Retinal pigment epithelial cell (primary cell): ENCODE data around the gene XRRA1.

Experiments used
- DNase-seq: peaks from one replicate; pipeline ENCODE4 v3.0.0-alpha.2; 2010; ENCODE audit warnings: low read depth
- H3K4me3 ChIP-seq: 2 replicates; pipeline ENCODE4 v1.5.1; 2011; ENCODE audit warnings: mild to moderate bottlenecking, low read length, control low read depth, moderate library complexity
- TF ChIP-seq, protein P1 (sequence below): conservative IDR thresholded peaks from 2 replicates; pipeline ENCODE4 v1.5.1; 2011; ENCODE audit warnings: low read depth, low read length, control low read depth, inconsistent platforms

Gene XRRA1

DNA sequence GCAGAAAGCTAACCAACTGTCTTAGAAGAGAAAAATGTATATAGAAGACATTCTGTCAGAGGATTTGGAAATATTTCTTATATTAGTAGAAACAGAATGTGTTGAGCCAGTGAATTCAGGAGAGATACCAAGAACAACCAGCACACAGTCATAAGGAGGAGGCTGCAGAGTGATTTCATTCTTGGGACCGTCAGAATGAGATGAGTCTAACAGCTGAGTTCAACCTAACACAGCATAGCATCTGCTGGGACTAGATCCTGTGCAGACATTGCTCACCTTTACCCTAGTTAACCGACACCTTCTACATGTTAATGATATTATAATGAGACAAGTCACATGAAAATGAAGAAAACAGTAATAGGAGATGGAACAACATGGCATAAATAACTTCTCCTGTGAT, 85.5 kb downstream of the XRRA1 start:
- no peak overlapping the region for H3K4me3 ChIP-seq
- TF ChIP-seq, protein P1, sequence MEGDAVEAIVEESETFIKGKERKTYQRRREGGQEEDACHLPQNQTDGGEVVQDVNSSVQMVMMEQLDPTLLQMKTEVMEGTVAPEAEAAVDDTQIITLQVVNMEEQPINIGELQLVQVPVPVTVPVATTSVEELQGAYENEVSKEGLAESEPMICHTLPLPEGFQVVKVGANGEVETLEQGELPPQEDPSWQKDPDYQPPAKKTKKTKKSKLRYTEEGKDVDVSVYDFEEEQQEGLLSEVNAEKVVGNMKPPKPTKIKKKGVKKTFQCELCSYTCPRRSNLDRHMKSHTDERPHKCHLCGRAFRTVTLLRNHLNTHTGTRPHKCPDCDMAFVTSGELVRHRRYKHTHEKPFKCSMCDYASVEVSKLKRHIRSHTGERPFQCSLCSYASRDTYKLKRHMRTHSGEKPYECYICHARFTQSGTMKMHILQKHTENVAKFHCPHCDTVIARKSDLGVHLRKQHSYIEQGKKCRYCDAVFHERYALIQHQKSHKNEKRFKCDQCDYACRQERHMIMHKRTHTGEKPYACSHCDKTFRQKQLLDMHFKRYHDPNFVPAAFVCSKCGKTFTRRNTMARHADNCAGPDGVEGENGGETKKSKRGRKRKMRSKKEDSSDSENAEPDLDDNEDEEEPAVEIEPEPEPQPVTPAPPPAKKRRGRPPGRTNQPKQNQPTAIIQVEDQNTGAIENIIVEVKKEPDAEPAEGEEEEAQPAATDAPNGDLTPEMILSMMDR, result no peak
- DNase-seq, result no peak

DNA sequence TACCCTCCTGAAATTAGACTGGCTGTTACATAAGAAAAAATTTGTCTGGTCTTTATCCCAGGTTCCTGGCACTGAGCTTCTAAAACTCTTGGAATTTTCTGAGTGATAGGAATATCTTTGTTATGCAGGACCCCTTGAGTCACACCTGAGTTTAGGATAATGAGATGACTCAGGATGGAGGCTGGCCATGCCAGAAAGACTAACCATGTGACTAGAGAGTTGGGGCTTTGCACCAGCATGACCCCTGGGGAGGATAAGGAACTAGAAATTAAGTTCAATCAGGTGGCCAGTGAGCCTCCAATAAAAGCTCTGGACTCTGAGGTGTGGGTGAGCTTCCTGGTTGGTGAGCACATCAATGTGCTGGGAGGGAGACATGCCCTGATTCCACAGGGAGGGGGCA, 88.1 kb downstream of the XRRA1 start:
- DNase-seq, result no peak
- no peak overlapping the region for H3K4me3 ChIP-seq
- TF ChIP-seq, protein P1, result no peak

DNA sequence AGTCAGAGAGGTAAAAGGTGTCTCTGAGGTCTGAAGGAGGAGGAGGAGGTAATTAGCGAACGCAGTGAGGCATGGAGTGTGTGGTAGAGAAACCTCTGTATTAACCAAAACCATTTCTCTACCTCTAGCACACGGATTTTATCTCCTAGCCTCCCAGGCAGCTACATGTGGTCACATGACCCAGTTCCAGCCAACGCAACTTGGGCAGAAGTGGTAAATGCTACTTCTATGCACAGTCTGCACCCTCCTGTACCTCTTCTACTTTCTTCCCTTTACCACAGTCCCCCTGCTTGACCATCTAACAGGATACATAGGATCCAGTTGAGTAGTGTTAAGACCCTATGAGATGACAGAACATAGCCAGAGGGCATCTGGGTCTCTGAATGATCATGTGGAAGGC, 95.7 kb downstream of the XRRA1 start:
- no peak for DNase-seq
- TF ChIP-seq, protein P1, result no peak
- no peak overlapping the region for H3K4me3 ChIP-seq

DNA sequence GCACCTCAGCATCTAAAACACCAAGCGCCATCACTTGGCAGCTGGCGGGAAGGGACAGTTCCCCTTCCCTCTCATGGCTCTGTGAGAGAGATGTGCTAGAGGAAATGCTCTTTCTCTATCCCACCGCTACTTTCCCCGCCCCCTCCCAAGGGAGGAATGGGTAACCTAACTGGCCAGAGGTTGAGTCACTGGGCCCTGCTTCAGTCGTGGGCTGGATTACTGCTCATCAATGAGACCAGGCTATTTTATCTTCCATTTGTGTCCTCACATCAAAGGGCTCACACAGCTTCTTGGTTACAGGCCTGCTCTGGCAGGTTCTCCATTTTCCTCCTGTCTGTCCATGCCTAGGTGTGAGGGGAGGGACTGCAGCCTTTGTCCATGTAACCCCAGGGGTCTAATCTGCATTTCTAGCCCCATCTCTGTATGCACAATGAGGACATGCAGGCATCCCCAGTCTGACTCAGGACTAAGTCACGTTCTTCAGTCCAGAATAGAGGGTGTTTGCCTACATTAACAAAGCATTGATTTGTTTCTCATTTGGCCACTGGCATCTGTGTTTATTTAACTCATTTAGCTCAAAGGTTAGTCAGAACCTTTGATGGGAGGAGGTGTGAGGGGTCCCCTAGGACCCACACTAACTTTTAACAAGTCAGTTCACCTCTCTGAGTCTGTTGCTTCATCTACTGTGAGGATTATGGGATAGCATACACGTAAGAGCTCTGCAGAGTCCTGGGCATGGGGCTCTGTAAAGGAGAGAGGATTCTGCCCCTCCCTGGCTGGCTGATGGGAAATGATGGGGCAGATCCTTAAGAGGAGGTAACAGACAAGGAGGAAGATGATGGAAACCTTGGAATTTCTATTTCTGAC, 99.1 kb downstream of the XRRA1 start:
- no peak overlapping the region for H3K4me3 ChIP-seq
- no peak for DNase-seq

DNA sequence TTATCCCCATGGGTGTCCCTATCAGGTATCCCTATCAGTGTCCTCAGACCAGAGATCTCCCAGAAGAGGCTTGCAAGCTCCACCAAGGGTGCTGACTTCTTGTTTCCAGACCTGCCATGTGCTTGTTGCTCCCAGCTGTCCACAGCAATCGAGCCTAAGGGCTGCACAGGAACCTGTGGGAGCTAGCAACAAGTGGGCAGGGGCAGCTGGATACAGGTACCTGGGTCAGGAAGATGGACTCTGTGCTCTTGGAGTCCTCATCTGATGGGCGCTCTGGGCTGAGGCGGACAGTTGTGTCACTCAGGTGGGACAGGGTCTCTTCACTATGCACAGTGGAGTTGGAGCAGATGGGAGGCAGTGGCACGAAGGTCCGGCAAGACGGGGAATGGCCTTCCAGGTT, 101.0 kb downstream of the XRRA1 start:
- H3K4me3 ChIP-seq, result no peak overlapping the region
- TF ChIP-seq, protein P1, result no peak
- DNase-seq, result no peak

More for the DNA sequence above, 99.1 kb downstream of the XRRA1 start:
- TF ChIP-seq, protein P1, result no peak

DNA sequence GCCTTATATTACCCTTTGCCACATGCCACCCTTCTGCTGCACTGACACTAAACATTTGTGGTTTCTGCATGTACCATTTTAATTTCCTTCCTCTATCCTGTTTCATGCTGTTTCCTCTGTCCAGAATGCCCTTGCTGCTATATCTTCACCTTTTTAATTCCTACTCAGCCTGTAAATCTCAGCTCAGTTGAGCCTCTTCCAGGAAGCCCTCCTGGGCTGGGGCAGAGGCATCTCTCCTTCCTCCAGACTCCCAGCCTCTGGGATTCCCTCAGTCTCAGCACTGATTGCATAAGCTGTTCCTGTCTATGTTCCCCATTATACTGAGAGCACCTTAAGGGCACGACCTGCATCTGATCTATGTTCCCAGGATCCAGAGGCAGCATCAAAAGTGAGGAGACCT, 101.5 kb downstream of the XRRA1 start:
- H3K4me3 ChIP-seq, result no peak overlapping the region
- TF ChIP-seq, protein P1, result no peak
- no peak for DNase-seq

DNA sequence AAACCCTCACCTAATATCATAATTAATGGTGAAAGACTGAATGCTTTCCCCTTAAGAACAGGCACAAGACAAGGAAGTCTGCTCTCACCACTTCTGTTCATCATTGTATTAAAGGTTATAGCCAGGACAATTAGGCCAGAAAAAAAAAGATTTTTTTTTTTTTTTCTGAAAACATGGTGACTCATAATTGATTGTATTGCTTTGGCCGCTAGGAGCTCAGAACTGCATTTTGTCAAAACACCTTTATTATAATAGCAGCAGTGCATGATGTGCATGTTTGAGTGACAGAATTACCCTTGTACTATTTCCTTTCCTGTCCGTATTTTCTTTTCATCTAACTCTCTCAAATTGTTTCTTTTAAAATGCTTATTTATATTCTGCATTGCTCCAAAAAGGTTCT, 102.1 kb downstream of the XRRA1 start:
- TF ChIP-seq, protein P1, result no peak
- no peak for DNase-seq

More for the DNA sequence above, 102.1 kb downstream of the XRRA1 start:
- H3K4me3 ChIP-seq, result no peak overlapping the region
